Ureter (tissue), 1 donor: ENCODE results near the gene SYK. TPM values are rescaled to one million over a fixed set of nuclear protein-coding genes. Genes with fewer than 3 reads are reported as not detected.

Source experiments
- DNase-seq: peaks from one replicate; pipeline ENCODE4 v3.0.0-alpha.2; 2020; ENCODE audit warnings: low spot score
- total RNA-seq: library from RNA; stranded (reverse); gene quantifications from one replicate; pipeline ENCODE4 v1.2.4, GENCODE V29; 2023
- donor health status: DM: yes; HTN: yes; CAD: no.

The SYK gene
- total RNA-seq, 1 donor from 2014 or later = 52.9 TPM

DNA sequence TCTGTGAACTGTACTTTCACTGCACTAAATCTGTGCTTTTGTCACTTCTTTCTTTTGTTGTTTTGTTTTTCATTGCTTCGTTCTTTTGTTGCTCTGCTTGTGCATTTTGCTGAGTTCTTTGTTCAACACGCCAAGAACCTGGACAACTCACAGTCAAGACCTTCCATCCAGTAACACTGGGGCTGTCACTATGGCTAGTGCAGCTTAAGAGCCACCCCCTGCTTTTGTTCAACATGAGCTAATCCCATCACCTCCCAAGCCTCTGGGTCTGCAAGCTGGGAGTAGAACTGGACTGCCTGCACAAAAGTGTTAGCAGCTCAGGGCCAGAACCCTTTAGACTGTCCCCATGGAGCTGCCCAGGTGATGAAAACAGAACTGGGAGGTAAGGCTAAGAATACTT is 143.7 kb downstream of the SYK start:
- no peak for DNase-seq

DNA sequence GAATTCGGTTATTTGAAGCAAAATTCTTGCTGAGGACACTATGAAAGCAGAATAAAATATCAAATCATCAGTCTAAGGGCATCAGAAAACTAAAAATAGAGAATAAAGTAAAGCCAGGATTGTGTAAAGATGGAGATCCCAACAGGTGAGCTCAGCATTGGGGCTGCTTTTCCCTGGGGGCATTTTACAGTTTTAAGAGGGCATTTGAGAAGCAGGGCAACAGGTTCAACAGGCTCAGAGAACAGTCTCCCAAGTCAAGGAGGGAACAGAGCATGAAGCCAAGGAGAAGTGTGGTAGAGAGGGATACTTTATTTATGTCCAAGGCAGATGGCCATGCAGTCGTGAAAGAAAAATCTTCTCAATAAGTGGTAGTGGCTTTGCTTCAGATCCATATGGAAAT is 145.4 kb downstream of the SYK start:
- no peak for DNase-seq

Other genes starting within 250 kb of the SYK start
- gene DIRAS2, start 159.0 kb upstream of the SYK start, total RNA-seq = 3.9 TPM